Stimulated activated CD4-positive, alpha-beta T cell treated with anti-CD3 and anti-CD28 coated beads, Interleukin-12 subunit alpha, Interleukin-12 subunit beta, amount 100 ng/mL, for 24 hours (primary cell): ENCODE results near the gene CDR2L.

ENCODE experiments used
- DNase-seq, 2 experiments: peaks; one replicate each; pipeline ENCODE4 v3.0.0-alpha.2; 2020; ENCODE audit warnings: low read depth in 2 of 2

CDR2L gene

DNA sequence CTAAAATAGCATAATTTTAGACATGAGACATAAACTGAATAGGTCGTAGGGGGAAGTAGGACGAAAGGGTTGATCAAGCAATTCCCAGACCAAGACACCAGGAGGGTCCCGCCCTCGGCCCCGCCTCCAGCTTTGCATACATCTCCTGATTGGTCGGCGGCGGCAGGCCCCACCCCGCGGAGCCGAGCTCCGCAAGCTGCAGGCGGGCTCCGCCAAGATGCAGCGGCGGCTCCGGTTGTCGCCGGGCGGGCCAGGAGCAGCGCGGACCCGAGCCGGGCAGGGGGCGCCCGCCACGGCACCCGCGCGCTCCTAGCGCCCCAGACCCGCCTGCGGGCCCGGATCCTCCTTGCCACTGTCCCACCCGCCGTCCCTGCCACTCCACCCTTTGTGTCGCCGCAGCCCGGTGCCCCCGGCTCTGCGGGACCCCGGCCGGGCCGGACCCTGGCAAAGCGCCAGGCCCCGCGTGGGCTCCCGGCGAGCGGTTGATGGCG is at the start of gene CDR2L:
Gene CDR2L (plus strand): TSS at position 215 of the 491 bp plus-strand sequence. CDS start 412 bp downstream, outside the sequence.
- peak; percentile 78 to 93 for DNase-seq

DNA sequence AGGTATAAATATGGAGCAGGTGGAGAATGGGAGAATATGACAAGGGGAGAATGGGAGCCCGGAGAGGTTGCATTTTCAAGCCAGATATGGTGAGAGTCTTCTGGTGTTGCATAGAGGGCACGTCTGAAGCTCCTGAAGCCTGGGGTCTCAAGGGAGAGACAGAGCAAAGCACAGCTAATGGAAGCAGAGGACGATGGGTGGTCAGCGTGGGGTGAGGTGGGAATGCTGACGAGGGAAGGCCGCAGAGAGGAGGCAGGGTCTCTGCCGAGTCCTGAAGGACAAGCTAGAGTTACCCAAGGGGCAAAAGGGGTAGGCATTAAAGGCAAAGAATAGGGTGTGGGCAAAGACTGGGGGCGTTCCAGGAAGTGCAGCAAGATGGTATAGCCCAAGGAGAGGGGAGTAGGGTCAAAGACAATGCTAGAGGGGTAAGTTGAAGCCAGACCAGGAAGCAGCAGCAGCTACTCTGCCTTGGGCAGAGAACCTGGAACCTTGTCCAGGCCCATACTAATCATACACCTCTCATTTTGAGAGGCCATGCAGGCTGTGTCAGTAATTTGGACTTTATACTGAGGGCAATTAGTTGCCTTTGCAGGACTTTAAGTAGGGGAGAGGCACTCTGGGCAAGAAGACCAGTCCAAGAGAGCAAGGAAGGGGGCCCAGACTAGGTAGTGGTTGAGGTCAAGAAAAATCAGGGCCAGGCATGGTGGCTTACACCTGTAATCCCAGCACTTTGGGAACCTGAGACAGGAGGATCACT is 49.1 kb upstream of the CDR2L start:
- DNase-seq: no peak

DNA sequence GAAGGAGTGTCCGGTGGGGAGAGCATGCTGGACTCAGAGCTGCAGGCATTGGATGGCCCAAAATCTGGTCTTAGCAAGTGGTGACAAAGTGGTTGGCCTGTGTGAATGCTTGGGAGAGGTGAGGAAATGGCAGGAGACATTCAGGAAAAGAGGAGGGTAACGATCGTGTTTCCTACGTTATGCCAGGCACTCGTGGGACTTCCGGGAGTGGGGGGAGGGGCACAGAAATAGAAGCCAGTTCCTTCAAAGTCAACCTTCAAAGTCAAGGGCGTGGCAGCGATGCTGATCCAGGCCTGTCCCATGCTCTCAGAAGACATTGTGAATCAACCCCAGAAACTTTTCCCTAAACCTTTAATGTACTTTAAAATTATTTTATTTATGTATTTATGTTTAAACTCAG is 47.9 kb upstream of the CDR2L start:
- no peak for DNase-seq

DNA sequence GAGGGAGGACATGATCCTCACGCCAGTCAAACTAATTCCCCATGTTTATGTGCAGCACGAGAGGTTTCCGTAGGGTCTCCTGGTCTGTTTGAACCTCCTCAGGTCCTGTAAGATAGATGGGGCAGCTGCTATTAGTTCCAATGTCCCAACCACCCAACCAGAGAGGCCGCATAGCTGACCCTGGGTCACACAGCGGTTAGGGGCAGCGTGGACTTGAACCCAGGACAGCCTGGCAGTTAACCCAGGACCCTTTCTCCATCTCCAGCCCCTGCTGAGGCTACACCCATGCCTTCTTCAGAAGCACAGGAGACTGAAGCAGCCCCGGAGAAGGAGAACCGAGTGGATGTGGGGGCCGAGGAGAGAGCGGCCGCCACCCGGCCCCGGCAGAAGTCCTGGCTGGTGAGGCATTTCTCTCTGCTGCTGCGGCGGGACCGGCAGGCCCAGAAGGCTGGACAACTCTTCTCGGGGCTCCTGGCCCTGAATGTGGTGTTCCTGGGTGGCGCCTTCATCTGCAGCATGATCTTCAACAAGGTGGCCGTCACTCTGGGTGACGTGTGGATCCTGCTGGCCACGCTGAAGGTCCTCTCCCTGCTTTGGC is 46.2 kb upstream of the CDR2L start:
- no peak for DNase-seq

DNA sequence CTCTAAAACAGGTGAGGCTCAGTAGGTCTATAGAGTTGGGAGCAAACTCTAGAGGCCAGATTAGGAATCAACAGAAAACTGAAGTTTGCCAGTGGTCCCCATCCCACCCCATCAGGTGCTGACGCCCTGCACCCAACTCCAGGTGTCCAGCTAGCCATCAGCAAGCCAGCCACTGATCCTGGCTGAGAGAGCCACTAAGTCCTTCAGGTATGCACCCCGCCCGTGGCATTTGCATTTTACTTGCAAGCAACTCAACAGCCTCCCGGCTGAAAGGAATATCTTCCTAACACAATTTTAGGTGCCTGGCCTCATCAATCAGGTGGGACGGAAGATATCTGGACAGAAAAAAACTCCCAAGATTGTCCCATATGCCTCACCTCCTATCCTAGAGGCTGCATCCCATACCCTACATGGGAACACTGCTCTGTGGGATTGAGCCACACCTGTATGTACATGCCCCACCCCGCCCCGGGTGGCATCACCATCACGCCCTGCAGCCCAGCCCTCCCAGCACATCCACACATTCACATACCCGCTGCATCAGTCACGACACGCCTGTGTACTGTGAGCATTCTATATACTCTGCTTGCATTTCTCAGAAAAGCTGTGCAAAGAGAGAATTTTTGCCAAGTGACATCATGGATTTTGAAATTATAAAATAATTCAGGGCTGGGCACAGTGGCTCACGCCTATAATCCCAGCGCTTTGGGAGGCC is 43.5 kb upstream of the CDR2L start:
- DNase-seq: no peak

DNA sequence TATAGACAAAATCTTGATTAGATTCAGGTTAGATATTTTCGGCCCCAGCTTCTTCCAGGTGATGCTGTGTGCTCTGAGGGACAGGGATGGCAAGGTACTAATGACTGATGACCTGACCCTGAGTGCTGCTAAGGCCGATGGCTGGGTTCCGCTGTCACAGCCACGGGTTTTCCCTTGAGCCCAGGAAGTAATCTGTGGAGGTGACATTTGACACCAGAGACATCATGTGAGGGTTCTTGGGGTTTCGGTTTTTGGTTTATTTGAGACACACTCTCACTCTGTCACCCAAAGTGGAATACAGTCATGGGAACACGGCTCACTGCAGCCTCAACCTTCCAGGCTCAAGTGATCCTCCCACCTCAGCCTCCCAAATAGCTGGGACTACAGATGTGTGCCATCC is 41.9 kb upstream of the CDR2L start:
- DNase-seq: no peak

DNA sequence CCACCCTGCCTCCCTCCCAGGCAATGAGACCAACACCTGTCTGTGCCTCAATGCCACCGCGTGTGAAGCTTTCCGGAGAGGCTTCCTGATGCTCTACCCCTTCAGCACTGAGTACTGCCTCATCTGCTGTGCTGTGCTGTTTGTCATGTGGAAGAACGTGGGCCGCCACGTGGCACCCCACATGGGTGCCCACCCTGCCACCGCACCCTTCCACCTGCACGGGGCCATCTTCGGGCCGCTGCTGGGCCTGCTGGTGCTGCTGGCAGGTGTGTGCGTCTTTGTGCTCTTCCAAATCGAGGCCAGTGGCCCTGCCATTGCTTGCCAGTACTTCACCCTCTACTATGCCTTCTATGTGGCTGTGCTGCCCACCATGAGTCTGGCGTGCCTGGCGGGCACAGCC is 40.8 kb upstream of the CDR2L start:
- no peak for DNase-seq

DNA sequence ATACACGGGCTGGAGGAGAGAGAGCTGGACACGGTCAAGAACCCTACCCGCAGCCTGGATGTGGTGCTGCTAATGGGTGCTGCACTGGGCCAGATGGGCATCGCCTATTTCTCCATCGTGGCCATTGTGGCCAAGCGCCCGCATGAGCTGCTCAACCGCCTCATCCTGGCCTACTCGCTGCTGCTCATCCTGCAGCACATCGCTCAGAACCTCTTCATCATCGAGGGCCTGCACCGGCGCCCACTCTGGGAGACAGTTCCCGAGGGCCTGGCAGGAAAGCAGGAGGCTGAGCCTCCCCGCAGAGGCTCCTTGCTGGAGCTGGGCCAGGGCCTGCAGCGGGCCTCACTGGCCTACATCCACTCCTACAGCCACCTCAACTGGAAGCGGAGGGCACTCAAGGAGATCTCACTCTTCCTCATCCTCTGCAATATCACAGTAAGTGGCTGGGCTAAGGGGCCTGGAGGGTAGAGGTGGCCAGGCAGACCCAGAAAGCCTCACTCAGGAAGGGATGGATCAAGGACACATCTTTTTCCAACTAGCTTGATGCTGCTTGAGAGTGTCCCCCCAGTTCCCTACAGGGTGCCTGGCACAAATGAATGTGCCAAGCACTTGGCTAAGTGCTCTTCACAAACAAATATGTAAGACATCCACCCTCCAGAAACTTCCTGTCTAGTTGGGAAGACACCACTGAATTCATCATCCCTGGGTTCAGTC is 40.2 kb upstream of the CDR2L start:
- DNase-seq: no peak

DNA sequence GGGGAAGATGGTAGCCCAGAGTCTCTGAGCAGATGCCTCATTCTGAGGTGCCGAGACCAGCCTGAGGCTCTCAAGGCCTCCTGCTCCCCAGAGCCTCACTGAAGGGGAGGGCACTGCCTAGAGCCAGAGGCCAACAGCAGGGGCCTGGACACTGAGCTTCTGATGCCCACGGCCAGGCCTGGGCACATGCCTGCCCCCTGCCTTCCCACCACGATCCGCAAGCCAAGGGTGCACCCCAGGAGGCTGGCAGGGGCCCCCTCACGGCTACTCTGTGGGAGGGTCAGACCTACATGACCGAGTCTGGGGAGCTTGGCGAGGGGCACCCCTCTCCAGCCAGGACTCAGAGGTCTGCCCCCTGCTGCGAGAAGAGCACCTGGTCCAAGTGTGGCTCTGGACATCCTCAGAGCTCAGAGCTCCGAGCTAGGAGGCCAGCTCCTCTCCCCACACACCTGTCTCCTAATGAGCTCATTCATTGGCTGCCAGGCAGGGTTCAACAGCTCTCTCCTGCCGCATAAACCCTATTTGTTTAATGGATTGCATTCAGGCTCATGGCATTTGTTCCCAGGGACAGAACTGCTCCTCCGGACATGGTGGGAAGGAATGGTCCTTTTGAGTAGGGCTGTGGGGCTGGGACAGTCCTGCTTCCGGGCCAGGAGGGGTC is 37.8 kb upstream of the CDR2L start:
- no peak for DNase-seq

DNA sequence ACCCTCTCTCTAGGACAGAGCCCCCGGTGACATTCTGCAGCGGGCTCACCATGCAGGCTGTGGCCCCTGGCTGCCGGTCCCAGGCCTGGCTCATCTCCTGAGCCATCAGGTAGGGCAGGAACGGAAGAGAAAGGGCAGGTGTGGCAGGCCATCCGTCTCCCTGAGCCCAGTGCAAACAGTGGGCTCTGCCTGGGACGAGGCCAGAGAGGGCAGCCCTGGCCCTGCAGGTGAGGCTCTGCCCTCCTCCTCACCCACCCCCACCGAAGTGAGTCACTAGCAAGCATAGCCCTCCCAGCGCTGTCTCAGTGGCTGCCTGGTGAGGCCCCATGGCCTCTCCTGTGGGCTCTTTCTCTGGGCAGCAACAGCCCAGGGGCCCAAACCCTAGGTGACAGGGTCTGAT is 37.2 kb upstream of the CDR2L start:
- DNase-seq: no peak

DNA sequence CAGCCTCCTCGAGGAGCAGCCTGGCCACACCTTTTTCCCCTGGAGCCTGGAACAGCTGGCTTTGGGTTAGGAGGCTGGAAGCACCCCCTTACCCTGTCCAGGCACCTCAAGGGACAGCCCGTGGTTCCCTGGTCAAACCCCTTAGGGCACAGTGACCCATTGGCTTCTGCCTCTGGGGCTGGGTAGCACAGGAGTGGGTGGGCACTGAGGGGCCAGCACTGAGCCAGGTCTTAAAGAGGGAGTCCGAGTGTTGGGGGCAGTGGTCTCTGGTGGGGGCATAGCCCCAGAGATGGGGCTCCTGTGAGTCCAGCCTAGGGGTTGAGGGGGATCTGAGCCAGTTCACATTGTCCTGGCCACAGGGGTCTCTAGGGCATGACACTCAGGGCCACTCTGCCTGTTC is 36.4 kb upstream of the CDR2L start:
- DNase-seq: no peak

DNA sequence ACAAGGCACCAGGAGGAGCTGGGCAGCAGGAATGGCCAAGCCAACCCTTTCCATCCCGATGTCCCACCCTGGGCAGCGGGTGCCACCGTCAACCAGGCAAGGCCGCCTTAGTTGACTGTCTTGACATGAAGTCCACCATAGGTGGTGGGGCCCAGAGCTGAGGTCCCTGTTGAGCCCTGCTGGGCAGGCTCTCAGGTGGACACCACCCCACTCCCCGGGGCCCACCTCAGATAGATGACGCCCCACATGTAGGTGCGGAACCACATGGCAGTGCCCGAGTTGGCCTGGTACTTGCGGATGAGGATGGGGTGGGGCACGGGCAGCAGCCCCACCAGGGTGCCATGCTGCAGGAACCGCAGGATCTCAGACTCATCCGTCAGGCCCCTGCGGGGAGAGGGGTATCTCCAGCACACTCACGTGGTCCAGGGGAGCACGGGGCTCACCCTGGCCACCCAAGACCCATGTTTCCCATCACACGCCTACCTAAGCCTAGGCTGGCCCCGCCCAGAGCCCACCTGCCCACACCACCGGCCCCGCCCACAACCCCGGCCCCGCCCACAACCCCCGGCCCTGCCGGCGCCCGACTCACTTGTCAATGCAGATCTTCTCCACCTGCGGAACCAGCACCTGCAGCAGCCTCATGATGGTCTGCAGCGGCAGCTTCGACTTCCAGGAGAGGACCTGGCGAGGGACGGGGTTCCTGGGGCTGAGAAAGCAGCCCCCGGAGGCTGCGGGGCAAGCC is 35.6 kb upstream of the CDR2L start:
- DNase-seq: no peak

DNA sequence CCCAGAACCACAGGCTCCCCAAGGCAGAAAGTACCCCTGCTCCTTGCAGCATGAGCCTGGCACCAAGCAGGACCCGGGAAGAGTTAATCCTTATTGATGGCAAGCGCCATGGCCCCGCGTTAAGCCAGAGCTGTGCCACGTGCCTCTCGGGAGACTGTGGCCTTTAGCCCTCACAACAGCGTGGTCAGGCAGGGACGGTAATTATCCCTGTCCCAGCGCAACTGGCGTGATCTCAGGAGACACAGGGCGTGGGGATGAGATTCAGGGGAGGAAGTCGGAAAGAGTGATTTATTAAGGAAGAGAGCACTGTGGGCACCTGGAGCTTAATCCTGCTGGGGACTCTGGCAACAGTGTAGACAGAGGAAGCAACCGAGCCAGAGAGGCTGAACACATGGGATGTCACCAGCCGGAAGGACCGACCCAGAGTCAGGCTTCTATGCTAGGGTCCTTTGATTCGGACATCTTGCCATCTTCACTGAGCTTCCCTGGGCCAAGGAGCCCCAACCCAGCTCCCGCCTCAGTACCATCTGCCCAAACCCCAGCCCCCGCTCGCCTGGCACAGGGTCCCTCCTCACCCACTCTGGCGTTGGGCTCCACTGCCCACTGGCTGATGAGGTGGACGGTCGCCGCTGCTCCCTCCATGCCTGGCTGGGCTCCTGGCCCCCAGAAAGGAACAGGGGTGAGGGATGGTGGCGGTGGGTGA is 34.9 kb upstream of the CDR2L start:
- no peak for DNase-seq

DNA sequence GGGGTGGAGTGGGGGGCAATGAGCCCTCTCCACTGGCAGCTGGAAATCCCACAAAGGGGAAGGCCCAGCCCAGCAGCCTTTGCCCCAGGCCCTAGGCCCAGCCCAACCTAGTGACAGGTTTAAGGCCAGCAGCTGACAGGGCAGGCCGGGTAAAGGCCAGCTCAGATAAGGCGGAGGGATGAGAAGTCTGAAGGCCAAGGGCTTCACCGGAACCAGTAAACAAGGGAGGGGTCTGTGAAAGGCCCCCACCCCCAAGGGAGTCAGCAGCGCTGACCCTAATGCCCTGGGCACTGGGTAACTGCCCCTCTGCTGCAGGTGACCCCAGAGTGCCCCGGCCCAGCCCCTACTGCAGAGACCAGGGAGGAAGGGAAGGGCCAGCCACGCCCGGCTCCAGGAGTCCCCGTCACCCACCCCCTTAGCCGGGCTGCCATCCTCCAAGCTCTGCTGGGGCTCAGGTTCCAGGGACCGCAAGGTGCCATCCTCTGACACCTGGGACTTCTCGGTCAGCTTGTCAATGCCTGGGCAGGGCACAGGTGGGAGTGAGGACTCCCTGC is 34.2 kb upstream of the CDR2L start:
- DNase-seq: no peak

DNA sequence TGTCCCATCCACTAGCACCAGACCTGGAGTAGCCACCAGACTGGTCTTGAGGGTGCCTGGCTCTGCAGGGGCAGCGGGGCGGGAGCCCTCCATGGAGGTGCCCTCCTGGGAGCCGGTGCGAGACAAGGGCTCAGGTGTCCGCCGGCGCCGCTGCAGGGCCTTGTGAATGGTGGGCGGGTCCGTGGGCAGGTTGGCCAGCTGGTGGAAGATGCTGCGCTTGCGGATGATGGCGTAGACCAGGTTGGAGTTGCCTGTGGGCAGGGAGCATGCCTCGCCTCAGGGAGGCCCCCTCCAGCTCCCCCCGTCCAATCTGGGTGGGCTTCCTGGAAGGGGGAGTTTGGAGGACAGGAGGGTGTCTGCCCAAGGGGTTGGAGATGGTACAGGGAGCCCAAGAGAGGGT is 33.3 kb upstream of the CDR2L start:
- DNase-seq: no peak

DNA sequence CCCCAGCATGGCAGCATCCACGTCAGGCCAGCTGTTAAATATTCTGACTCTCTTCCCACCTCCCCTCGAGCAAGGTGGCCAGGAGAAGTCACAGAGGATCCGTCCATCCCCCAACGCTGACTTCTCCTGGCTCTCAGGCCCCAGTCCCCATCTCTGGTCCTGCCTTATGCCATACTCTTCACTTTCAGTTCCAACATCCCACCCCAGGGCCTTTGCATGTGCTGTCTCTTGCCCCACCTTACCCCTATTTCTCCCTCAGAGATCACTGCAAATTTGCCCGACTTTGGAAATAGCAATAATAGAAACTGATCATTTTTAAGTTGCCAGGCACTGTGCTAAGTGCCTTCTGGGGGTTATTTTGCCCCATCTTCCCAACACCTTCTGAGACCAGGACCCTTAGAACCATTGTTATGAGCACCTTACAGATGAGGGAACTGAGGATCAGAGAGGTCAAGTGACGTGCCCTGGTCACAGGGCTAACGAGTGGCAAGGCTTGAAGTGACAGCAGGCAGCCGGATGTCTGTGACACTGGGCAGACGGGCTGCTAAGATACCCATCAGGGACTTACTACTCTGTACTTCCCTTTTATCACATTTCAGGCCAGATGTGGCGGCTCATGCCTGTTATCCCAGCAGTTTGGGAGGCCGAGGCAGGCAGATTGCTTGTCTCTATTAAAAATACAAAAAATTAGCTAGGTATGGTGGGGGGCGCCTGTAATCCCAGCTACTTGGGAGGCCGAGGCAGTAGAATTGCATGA is 32.6 kb upstream of the CDR2L start:
- DNase-seq: no peak

DNA sequence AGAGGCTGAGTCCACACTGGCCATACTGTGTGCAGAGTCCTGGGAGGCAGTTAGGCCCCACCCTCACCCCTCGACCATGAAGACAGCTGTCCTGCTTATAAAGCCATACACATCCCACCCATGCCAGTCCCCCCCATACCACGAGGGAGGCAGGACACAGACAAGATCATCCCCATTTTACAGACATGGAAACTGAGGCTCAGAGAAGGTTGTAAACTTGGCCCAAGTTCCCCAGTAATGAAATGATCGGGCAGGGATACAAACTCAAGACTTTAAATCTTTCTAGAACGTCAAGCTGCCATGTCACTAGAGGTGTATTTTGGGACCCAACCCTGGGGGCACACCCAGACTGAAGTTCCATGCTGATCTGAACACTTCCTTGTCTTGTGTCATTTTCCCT is 31.3 kb upstream of the CDR2L start:
- no peak for DNase-seq

DNA sequence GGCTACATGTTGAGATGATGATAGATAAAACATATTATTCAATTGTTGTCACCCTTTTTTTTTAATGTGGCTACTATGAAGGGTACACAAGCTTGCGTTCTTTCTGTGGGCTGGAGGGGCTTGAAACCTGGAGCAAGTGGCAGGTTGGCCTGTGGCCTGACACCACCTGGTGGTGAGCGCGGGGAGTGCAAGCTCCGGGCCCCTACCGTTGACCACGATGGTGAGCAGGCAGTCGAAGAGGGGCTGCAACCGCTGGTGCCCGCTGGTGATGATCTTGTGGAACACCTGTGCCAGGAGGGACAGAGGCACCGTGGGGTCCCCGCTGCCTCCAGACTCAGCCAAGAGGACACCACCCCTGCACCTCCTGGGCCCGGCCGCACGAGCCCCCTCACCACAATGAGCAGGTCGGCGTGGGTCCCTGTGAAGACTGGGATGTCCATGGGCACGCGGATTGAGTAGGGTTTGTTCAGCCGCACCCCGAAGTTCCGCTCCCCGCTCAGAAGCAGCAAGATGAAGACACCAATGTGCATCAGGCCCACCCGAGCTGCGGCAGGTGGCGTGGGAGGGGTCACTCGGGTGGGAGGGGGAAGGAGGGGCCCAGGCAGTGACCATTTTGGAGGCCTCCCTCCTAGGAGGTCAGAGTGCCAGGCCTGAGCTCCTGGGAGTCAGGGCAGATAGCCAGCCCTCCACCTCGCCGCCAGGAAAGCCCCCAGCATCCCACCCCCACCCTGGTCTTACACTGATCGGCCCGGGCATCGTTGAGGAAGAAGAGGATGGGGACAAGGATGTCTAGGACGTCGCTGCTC is 29.3 kb upstream of the CDR2L start:
- DNase-seq: peak; percentile 47 to 81
